GM23338 (cell line): Measurements from ENCODE around the gene SMYD5. TPM values are rescaled to one million over a fixed set of nuclear protein-coding genes. Genes with fewer than 3 reads are reported as not detected.

ENCODE experiments used
- ATAC-seq: fragments of 200-7000 bp; cut with Tn5 transposase; 3 replicates; pipeline ENCODE4 v1.9.1; 2020
- DNase-seq: peaks from one replicate; pipeline ENCODE4 v3.0.0-alpha.2; 2015; ENCODE audit warnings: low spot score
- H2AFZ ChIP-seq: fragments of 200-600 bp; sonication (generic); 2 replicates; pipeline ENCODE4 v1.8.0; 2016; ENCODE audit warnings: antibody characterized with exemption, mild to moderate bottlenecking, moderate library complexity
- H3F3A ChIP-seq: fragments of 200-600 bp; sonication (generic); replicated peaks from 2 replicates; pipeline ENCODE4 v1.8.0; 2017; ENCODE audit warnings: antibody characterized with exemption, mixed run types, low read depth
- H3K27ac ChIP-seq: fragments of 200-600 bp; sonication (generic); 2 replicates; pipeline ENCODE4 v1.6.1; 2016; ENCODE audit warnings: low read depth
- H3K27me3 ChIP-seq: fragments of 200-600 bp; sonication (generic); 2 replicates; pipeline ENCODE4 v1.8.0; 2016; ENCODE audit warnings: mild to moderate bottlenecking, mixed run types, moderate library complexity; ENCODE audit not compliant: insufficient read depth
- H3K36me3 ChIP-seq: fragments of 200-600 bp; sonication (generic); 2 replicates; pipeline ENCODE4 v1.8.0; 2016; ENCODE audit warnings: mild to moderate bottlenecking; ENCODE audit not compliant: insufficient read depth
- H3K4me1 ChIP-seq: fragments of 200-600 bp; sonication (generic); 2 replicates; pipeline ENCODE4 v1.8.0; 2016; ENCODE audit warnings: mild to moderate bottlenecking, moderate library complexity; ENCODE audit not compliant: insufficient read depth
- H3K4me2 ChIP-seq: fragments of 200-600 bp; sonication (generic); 2 replicates; pipeline ENCODE4 v1.7.1; 2017; ENCODE audit warnings: mixed run types
- H3K4me3 ChIP-seq: fragments of 200-600 bp; sonication (generic); 2 replicates; pipeline ENCODE4 v1.6.1; 2016; ENCODE audit warnings: mixed run types
- H3K79me2 ChIP-seq: fragments of 200-600 bp; sonication (generic); replicated peaks from 2 replicates; pipeline ENCODE4 v1.8.0; 2017; ENCODE audit warnings: mild to moderate bottlenecking; ENCODE audit not compliant: insufficient read depth
- H3K9me2 ChIP-seq: fragments of 200-600 bp; sonication (generic); 2 replicates; pipeline ENCODE4 v1.8.0; 2017; ENCODE audit not compliant: insufficient read depth
- H4K20me1 ChIP-seq: fragments of 200-600 bp; sonication (generic); replicated peaks from 2 replicates; pipeline ENCODE4 v1.8.0; 2017; ENCODE audit warnings: mild to moderate bottlenecking; ENCODE audit not compliant: insufficient read depth
- H3K27ac Mint-ChIP-seq: 2 replicates; pipeline ENCODE4 v1.8.0; 2020; ENCODE audit warnings: inconsistent platforms, mild to moderate bottlenecking, moderate library complexity, mixed read lengths
- H3K27me3 Mint-ChIP-seq: 3 replicates; pipeline ENCODE4 v1.8.0; 2022; ENCODE audit warnings: low read depth, mild to moderate bottlenecking, moderate library complexity, mixed read lengths, inconsistent platforms; ENCODE audit not compliant: insufficient read depth, poor library complexity
- H3K36me3 Mint-ChIP-seq: 3 replicates; pipeline ENCODE4 v1.8.0; 2021; ENCODE audit warnings: low read depth, mild to moderate bottlenecking, inconsistent platforms, moderate library complexity, mixed read lengths
- H3K4me1 Mint-ChIP-seq: 3 replicates; pipeline ENCODE4 v1.8.0; 2020; ENCODE audit warnings: mild to moderate bottlenecking, inconsistent platforms, mixed read lengths
- H3K4me3 Mint-ChIP-seq: 3 replicates; pipeline ENCODE4 v1.8.0; 2021; ENCODE audit warnings: moderate library complexity, mild to moderate bottlenecking, inconsistent platforms, mixed read lengths
- H3K9me3 Mint-ChIP-seq: 3 replicates; pipeline ENCODE4 v1.8.0; 2020; ENCODE audit warnings: moderate library complexity, mild to moderate bottlenecking, inconsistent platforms, mixed read lengths
- CREB1 ChIP-seq: fragments of 250-450 bp; sonication (Bioruptor Pico); IDR thresholded peaks from 2 replicates; pipeline ENCODE4 v1.5.0; 2020; ENCODE audit warnings: low read depth, mild to moderate bottlenecking, moderate library complexity
- EZH2phosphoT487 ChIP-seq: fragments of 200-600 bp; sonication (generic); IDR thresholded peaks from one replicate; pipeline ENCODE4 v1.8.1; 2018; ENCODE audit warnings: antibody characterized with exemption; ENCODE audit not compliant: unreplicated experiment
- JUNB ChIP-seq: IDR thresholded peaks from one replicate; pipeline ENCODE4 v1.6.1; 2016; ENCODE audit warnings: antibody characterized with exemption; ENCODE audit not compliant: unreplicated experiment
- NANOG ChIP-seq: IDR thresholded peaks from 2 replicates; pipeline ENCODE4 v1.6.1; 2016; ENCODE audit warnings: antibody characterized with exemption, borderline replicate concordance
- POLR2AphosphoS5 ChIP-seq: IDR thresholded peaks from 2 replicates; pipeline ENCODE4 v1.6.1; 2016; ENCODE audit warnings: antibody characterized with exemption, low read depth
- STAT1 ChIP-seq: IDR thresholded peaks from one replicate; pipeline ENCODE4 v1.6.1; 2016; ENCODE audit warnings: antibody characterized with exemption; ENCODE audit not compliant: unreplicated experiment
- ZNF114 ChIP-seq: fragments of 250-450 bp; sonication (Bioruptor Pico); IDR thresholded peaks from 2 replicates; pipeline ENCODE4 v1.5.0; 2020; ENCODE audit warnings: mild to moderate bottlenecking, moderate library complexity
- ZNF331 ChIP-seq: fragments of 250-450 bp; sonication (Bioruptor Pico); IDR thresholded peaks from 2 replicates; pipeline ENCODE4 v1.5.0; 2020; ENCODE audit warnings: low read depth, mild to moderate bottlenecking, moderate library complexity
- polyA plus RNA-seq: library from polyadenylated mRNA; unstranded; fragments of >200 nt; fragmentation: Nextera tagmentation; extraction: Ambion mirVana; gene quantifications from 2 replicates; pipeline ENCODE4 v1.2.1, GENCODE V29; 2016
- total RNA-seq: library from RNA; depleted of rRNA; stranded (reverse); fragments of >200 nt; shearing (Covaris generic); gene quantifications from 2 replicates; pipeline ENCODE4 v1.2.3, GENCODE V29; 2014
- TF ChIP-seq, protein P1 (sequence below): fragments of 250-450 bp; sonication (Bioruptor Pico); IDR thresholded peaks from 2 replicates; pipeline ENCODE4 v1.5.0; 2020; ENCODE audit warnings: mild to moderate bottlenecking, moderate library complexity
- TF ChIP-seq, protein P2 (sequence below): IDR thresholded peaks from 2 replicates; pipeline ENCODE4 v1.6.1; 2016; ENCODE audit warnings: antibody characterized with exemption

SMYD5 gene
- total and polyA plus RNA-seq, 2 experiments from 2014 or later, result 20.5 to 45.8 TPM

DNA sequence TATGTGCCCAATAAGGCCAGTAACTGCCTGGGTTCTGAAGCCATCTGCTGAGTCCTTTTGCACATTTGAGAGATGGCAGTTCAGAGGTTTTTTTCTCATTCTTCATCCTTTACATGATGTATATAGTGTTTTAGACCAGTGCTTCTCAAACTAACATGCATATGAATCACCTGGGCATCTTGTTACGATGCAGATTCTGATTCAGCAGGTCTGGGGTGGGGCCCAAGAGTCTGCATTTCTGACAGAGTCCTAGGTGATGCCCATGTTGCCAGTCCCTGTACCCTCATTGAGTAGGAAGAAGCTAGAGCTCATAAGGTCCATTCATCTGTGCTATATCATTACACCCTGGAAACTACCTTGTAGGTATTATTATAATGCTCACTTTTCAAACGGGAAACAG is 3.8 kb downstream of the SMYD5 start (continued):
- TF ChIP-seq, protein P1, sequence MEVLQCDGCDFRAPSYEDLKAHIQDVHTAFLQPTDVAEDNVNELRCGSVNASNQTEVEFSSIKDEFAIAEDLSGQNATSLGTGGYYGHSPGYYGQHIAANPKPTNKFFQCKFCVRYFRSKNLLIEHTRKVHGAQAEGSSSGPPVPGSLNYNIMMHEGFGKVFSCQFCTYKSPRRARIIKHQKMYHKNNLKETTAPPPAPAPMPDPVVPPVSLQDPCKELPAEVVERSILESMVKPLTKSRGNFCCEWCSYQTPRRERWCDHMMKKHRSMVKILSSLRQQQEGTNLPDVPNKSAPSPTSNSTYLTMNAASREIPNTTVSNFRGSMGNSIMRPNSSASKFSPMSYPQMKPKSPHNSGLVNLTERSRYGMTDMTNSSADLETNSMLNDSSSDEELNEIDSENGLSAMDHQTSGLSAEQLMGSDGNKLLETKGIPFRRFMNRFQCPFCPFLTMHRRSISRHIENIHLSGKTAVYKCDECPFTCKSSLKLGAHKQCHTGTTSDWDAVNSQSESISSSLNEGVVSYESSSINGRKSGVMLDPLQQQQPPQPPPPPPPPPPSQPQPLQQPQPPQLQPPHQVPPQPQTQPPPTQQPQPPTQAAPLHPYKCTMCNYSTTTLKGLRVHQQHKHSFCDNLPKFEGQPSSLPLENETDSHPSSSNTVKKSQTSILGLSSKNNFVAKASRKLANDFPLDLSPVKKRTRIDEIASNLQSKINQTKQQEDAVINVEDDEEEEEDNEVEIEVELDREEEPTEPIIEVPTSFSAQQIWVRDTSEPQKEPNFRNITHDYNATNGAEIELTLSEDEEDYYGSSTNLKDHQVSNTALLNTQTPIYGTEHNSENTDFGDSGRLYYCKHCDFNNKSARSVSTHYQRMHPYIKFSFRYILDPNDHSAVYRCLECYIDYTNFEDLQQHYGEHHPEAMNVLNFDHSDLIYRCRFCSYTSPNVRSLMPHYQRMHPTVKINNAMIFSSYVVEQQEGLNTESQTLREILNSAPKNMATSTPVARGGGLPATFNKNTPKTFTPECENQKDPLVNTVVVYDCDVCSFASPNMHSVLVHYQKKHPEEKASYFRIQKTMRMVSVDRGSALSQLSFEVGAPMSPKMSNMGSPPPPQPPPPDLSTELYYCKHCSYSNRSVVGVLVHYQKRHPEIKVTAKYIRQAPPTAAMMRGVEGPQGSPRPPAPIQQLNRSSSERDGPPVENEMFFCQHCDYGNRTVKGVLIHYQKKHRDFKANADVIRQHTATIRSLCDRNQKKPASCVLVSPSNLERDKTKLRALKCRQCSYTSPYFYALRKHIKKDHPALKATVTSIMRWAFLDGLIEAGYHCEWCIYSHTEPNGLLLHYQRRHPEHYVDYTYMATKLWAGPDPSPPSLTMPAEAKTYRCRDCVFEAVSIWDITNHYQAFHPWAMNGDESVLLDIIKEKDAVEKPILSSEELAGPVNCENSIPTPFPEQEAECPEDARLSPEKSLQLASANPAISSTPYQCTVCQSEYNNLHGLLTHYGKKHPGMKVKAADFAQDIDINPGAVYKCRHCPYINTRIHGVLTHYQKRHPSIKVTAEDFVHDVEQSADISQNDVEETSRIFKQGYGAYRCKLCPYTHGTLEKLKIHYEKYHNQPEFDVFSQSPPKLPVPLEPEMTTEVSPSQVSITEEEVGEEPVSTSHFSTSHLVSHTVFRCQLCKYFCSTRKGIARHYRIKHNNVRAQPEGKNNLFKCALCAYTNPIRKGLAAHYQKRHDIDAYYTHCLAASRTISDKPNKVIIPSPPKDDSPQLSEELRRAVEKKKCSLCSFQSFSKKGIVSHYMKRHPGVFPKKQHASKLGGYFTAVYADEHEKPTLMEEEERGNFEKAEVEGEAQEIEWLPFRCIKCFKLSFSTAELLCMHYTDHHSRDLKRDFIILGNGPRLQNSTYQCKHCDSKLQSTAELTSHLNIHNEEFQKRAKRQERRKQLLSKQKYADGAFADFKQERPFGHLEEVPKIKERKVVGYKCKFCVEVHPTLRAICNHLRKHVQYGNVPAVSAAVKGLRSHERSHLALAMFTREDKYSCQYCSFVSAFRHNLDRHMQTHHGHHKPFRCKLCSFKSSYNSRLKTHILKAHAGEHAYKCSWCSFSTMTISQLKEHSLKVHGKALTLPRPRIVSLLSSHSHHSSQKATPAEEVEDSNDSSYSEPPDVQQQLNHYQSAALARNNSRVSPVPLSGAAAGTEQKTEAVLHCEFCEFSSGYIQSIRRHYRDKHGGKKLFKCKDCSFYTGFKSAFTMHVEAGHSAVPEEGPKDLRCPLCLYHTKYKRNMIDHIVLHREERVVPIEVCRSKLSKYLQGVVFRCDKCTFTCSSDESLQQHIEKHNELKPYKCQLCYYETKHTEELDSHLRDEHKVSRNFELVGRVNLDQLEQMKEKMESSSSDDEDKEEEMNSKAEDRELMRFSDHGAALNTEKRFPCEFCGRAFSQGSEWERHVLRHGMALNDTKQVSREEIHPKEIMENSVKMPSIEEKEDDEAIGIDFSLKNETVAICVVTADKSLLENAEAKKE, result no peak
- no peak for TF ChIP-seq ZNF114 (CRISPR knock-in tag)
- TF ChIP-seq, protein P2, sequence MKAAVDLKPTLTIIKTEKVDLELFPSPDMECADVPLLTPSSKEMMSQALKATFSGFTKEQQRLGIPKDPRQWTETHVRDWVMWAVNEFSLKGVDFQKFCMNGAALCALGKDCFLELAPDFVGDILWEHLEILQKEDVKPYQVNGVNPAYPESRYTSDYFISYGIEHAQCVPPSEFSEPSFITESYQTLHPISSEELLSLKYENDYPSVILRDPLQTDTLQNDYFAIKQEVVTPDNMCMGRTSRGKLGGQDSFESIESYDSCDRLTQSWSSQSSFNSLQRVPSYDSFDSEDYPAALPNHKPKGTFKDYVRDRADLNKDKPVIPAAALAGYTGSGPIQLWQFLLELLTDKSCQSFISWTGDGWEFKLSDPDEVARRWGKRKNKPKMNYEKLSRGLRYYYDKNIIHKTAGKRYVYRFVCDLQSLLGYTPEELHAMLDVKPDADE, result no peak
- TF ChIP-seq CREB1, result no peak
- no peak for TF ChIP-seq NANOG
- TF ChIP-seq EZH2phosphoT487, result no peak
- TF ChIP-seq STAT1, result no peak
- TF ChIP-seq ZNF331 (CRISPR knock-in tag), result no peak

DNA sequence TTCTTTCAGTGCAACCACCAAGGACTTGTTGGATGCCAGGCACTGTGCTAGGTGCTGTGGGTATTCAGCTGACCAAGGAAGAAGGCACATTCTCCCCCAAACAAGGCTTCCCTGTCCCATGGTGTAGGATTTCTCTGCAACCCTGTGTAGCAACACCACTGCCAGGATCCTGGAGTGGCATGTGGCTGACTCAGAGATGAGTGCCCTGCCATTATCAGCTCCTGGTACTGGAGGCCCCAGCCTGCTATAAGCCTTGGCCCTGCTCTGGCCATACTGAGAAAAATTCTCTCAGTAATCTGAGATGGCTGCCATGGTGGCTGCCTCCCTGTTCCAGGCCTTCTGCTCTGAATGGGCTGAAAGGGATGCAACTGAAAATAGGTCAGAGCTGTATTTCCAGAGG is 4.3 kb downstream of the SMYD5 start:
- Mint-ChIP-seq H3K4me3 (no peak overlapping the region), H3K27ac (no peak overlapping the region), H3K9me3 (no peaks in the 10 kb centered on the region), H3K36me3 (peaks cover 21% of the 10 kb centered on the region), H3K27me3 (peaks cover 3% of the 10 kb centered on the region), H3K4me1 (peaks cover 21% of the 10 kb centered on the region)
- H3K79me2 ChIP-seq, result peaks cover 40% of the 10 kb centered on the region
- peaks cover 14% of the 10 kb centered on the region for H3K36me3 ChIP-seq
- TF ChIP-seq JUNB (no peak), ZNF331 (CRISPR knock-in tag) (no peak), POLR2AphosphoS5 (no peak), ZNF114 (CRISPR knock-in tag) (no peak)
- TF ChIP-seq, protein P2, result no peak
- no peak for ATAC-seq
- no peaks in the 10 kb centered on the region for H3K27me3 ChIP-seq
- H3K4me1 ChIP-seq, result peaks cover 8% of the 10 kb centered on the region
- DNase-seq, result no peak
- H3K4me3 ChIP-seq, result no peak overlapping the region
- H3K9me2 ChIP-seq, result no peaks in the 10 kb centered on the region
- no peak overlapping the region for H3K4me2 ChIP-seq
- no peak overlapping the region for H2AFZ ChIP-seq
- H3F3A ChIP-seq, result no peaks in the 10 kb centered on the region
- no peak overlapping the region for H3K27ac ChIP-seq
- H4K20me1 ChIP-seq, result peaks cover 19% of the 10 kb centered on the region
